Measurements from ENCODE around the gene NACC2. TPM values are rescaled to one million over a fixed set of nuclear protein-coding genes. Genes with fewer than 3 reads are reported as not detected.

NACC2 gene
- total and polyA plus RNA-seq, 4 donors, result 4.8 to 17.8 (median 8.8) TPM

DNA sequence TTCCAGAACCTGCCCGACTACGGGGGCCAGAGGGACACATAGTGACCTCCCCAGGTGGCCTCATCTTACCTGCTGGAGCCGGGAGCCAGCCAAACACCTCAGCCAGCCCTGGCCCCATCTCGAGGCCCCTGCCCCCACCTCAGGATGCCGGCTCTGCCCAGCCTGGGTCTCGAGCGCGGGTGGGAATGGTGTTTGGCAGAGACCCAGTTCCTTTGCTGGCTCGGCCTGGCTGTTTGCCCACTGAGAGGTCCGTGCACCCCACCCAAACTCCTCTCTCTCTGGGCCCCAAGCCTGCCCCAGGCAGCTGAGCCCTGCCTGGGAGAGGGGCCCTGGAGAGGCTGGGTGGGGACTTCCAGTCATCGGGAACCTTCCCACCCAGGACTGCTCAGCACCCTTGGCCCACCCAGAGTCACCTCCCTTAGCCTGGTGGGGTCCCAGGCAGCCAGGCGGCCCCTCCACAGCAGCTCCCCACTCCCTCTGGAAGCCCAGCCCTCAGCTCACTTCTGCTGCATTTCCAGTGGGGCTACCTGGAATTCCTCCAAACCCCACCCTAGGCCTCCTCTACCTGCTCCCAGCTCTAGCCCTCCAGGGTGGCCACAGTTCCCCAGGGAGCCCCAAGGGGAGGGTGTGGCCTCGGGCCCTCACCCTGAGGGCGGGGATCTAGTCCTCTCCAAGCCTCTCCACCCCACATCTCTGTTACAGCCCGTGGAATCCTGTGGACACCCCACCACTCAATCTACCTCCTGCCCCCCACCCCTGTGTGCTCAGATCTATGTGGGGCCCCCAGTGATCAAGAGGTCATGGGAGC is 91.5 kb downstream of the NACC2 start:
- Histone ChIP-seq H3K9me3 (ENCODE audit: control insufficient read depth in 4 of 4, low read length in 3 of 4) (no peaks in the 10 kb centered on the region), H3K27me3 (ENCODE audit: control insufficient read depth in 4 of 4, insufficient read depth in 4 of 4, low read length in 3 of 4) (no peaks in the 10 kb centered on the region), H3K36me3 (ENCODE audit: control insufficient read depth in 4 of 4, insufficient read depth in 3 of 4, low read depth in 1 of 4, low read length in 3 of 4) (peaks cover 0 to 2% (median 0%) of the 10 kb centered on the region in 4 donors), H3K4me3 (ENCODE audit: low read depth in 1 of 3, low read length in 3 of 3) (no peak overlapping the region), H3K27ac (ENCODE audit: low read depth in 1 of 2, low read length in 2 of 2) (no peak overlapping the region), H3K9ac (ENCODE audit: low read depth in 1 of 2, low read length in 2 of 2) (no peak overlapping the region), H3K4me1 (ENCODE audit: control insufficient read depth in 4 of 4, insufficient read depth in 4 of 4, low read length in 3 of 4) (peaks cover 5 to 22% (median 13%) of the 10 kb centered on the region in 4 donors)
- DNase-seq (ENCODE audit: low spot score), result no peak
- no peak for TF ChIP-seq FOXA1 (IDR thresholded peaks at IDR 0.05)
- TF ChIP-seq YY1 (IDR thresholded peaks at IDR 0.05), result no peak
- TF ChIP-seq, protein P1, sequence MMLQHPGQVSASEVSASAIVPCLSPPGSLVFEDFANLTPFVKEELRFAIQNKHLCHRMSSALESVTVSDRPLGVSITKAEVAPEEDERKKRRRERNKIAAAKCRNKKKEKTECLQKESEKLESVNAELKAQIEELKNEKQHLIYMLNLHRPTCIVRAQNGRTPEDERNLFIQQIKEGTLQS (IDR thresholded peaks at IDR 0.05), result no peak
- no peak for TF ChIP-seq RAD21 (IDR thresholded peaks at IDR 0.05)
- no peak for TF ChIP-seq NR2F2 (IDR thresholded peaks at IDR 0.05)
- TF ChIP-seq GABPA (IDR thresholded peaks at IDR 0.05 in 1 of 2, conservative IDR thresholded peaks at IDR 0.05 in 1 of 2), result no peak
- no peak for TF ChIP-seq HNF4A (conservative IDR thresholded peaks at IDR 0.05)
- no peak for TF ChIP-seq SP1 (IDR thresholded peaks at IDR 0.05)
- TF ChIP-seq TAF1 (conservative IDR thresholded peaks at IDR 0.05), result no peak
- TF ChIP-seq, protein P2, sequence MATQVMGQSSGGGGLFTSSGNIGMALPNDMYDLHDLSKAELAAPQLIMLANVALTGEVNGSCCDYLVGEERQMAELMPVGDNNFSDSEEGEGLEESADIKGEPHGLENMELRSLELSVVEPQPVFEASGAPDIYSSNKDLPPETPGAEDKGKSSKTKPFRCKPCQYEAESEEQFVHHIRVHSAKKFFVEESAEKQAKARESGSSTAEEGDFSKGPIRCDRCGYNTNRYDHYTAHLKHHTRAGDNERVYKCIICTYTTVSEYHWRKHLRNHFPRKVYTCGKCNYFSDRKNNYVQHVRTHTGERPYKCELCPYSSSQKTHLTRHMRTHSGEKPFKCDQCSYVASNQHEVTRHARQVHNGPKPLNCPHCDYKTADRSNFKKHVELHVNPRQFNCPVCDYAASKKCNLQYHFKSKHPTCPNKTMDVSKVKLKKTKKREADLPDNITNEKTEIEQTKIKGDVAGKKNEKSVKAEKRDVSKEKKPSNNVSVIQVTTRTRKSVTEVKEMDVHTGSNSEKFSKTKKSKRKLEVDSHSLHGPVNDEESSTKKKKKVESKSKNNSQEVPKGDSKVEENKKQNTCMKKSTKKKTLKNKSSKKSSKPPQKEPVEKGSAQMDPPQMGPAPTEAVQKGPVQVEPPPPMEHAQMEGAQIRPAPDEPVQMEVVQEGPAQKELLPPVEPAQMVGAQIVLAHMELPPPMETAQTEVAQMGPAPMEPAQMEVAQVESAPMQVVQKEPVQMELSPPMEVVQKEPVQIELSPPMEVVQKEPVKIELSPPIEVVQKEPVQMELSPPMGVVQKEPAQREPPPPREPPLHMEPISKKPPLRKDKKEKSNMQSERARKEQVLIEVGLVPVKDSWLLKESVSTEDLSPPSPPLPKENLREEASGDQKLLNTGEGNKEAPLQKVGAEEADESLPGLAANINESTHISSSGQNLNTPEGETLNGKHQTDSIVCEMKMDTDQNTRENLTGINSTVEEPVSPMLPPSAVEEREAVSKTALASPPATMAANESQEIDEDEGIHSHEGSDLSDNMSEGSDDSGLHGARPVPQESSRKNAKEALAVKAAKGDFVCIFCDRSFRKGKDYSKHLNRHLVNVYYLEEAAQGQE (IDR thresholded peaks at IDR 0.05), result no peak
- TF ChIP-seq HNF4G (IDR thresholded peaks at IDR 0.05), result no peak
- TF ChIP-seq, protein P3, sequence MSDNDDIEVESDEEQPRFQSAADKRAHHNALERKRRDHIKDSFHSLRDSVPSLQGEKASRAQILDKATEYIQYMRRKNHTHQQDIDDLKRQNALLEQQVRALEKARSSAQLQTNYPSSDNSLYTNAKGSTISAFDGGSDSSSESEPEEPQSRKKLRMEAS (IDR thresholded peaks at IDR 0.05), result no peak
- TF ChIP-seq, protein P4, sequence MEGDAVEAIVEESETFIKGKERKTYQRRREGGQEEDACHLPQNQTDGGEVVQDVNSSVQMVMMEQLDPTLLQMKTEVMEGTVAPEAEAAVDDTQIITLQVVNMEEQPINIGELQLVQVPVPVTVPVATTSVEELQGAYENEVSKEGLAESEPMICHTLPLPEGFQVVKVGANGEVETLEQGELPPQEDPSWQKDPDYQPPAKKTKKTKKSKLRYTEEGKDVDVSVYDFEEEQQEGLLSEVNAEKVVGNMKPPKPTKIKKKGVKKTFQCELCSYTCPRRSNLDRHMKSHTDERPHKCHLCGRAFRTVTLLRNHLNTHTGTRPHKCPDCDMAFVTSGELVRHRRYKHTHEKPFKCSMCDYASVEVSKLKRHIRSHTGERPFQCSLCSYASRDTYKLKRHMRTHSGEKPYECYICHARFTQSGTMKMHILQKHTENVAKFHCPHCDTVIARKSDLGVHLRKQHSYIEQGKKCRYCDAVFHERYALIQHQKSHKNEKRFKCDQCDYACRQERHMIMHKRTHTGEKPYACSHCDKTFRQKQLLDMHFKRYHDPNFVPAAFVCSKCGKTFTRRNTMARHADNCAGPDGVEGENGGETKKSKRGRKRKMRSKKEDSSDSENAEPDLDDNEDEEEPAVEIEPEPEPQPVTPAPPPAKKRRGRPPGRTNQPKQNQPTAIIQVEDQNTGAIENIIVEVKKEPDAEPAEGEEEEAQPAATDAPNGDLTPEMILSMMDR (IDR thresholded peaks at IDR 0.05; ENCODE audit: low read depth, low read length, missing input control), result no peak
- no peak for TF ChIP-seq EGR1 (IDR thresholded peaks at IDR 0.05; ENCODE audit: low read depth in 2 of 2)
- no peak for TF ChIP-seq RXRA (IDR thresholded peaks at IDR 0.05)
- no peak for TF ChIP-seq FOXA2 (IDR thresholded peaks at IDR 0.05)
- TF ChIP-seq, protein P5, sequence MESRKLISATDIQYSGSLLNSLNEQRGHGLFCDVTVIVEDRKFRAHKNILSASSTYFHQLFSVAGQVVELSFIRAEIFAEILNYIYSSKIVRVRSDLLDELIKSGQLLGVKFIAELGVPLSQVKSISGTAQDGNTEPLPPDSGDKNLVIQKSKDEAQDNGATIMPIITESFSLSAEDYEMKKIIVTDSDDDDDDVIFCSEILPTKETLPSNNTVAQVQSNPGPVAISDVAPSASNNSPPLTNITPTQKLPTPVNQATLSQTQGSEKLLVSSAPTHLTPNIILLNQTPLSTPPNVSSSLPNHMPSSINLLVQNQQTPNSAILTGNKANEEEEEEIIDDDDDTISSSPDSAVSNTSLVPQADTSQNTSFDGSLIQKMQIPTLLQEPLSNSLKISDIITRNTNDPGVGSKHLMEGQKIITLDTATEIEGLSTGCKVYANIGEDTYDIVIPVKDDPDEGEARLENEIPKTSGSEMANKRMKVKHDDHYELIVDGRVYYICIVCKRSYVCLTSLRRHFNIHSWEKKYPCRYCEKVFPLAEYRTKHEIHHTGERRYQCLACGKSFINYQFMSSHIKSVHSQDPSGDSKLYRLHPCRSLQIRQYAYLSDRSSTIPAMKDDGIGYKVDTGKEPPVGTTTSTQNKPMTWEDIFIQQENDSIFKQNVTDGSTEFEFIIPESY (IDR thresholded peaks at IDR 0.05), result no peak
- no peak for TF ChIP-seq JUND (IDR thresholded peaks at IDR 0.05)
- WGBS, result 53% methylated on average over 15 of the region's 15 CpGs

Data from liver (tissue), 9 donors.